SK-N-SH (cell line): Measurements from ENCODE around the gene FBXW11. TPM values are rescaled to one million over a fixed set of nuclear protein-coding genes. Genes with fewer than 3 reads are reported as not detected.
A peak's percentile ranks its signal among the peaks of the same experiment; 100 is the strongest.

Experiments
- CTCF ChIA-PET: fragments of 300-600, 350-600 bp; formaldehyde crosslinking; extraction: SDS; loops from one replicate; lab custom pipeline; 2021; lab: Yijun Ruan, JAX
- POLR2A ChIA-PET: fragments of 350-600 bp; sonication (Branson Sonifier 250); formaldehyde crosslinking; extraction: SDS; loops from one replicate; lab custom pipeline; 2020; ENCODE audit warnings: antibody characterized with exemption, inconsistent platforms; lab: Yijun Ruan, JAX
- DNase-seq: peaks from one replicate; pipeline ENCODE4 v3.0.0; 2012
- H2AFZ ChIP-seq: fragments of 200-600 bp; sonication (generic); 2 replicates; pipeline ENCODE4 v1.8.1; 2016; ENCODE audit warnings: antibody characterized with exemption, mild to moderate bottlenecking, low read depth
- H3F3A ChIP-seq: fragments of 200-600 bp; sonication (generic); replicated peaks from 2 replicates; pipeline ENCODE3; 2016; ENCODE audit warnings: antibody characterized with exemption, mild to moderate bottlenecking; ENCODE audit not compliant: insufficient read depth
- H3K27ac ChIP-seq, 2 experiments: fragments of 200-500 bp in 1 of 2; fragments of 200-600 bp in 1 of 2; sonication (Bioruptor generic) in 1 of 2; sonication (generic), shearing (Covaris generic) in 1 of 2; 2 replicates each; pipeline versions ENCODE4 v1.5.1 to v1.6.1; 2014 to 2016; ENCODE audit warnings: low read depth in 2 of 2, inconsistent platforms in 1 of 2, low read length in 1 of 2, mild to moderate bottlenecking in 1 of 2, mixed read lengths in 1 of 2
- H3K27me3 ChIP-seq: fragments of 200-600 bp; sonication (generic), shearing (Covaris generic); 2 replicates; pipeline ENCODE4 v1.6.1; 2016; ENCODE audit warnings: mixed run types; ENCODE audit not compliant: insufficient read depth
- H3K36me3 ChIP-seq, 2 experiments: fragments of 200-500 bp in 1 of 2; fragments of 200-600 bp in 1 of 2; sonication (Bioruptor generic) in 1 of 2; sonication (generic) in 1 of 2; replicated peaks in 1 of 2; 2 replicates each; pipeline versions ENCODE3 to v1.5.1; 2014 to 2016; ENCODE audit warnings: low read length in 1 of 2, mild to moderate bottlenecking in 1 of 2; ENCODE audit not compliant: insufficient read depth in 2 of 2, control insufficient read depth in 1 of 2
- H3K4me1 ChIP-seq, 2 experiments: fragments of 200-500 bp in 1 of 2; fragments of 200-600 bp in 1 of 2; sonication (Bioruptor generic) in 1 of 2; sonication (generic), shearing (Covaris generic) in 1 of 2; 2 replicates each; pipeline versions ENCODE4 v1.5.1 to v1.6.1; 2014 to 2016; ENCODE audit warnings: low read depth in 1 of 2, low read length in 1 of 2, mixed run types in 1 of 2; ENCODE audit not compliant: insufficient read depth in 2 of 2, control insufficient read depth in 1 of 2
- H3K4me2 ChIP-seq: fragments of 200-600 bp; sonication (generic), shearing (Covaris generic); 2 replicates; pipeline ENCODE4 v1.6.1; 2017; ENCODE audit warnings: mixed run types
- H3K4me3 ChIP-seq, 2 experiments: fragments of 200-500 bp in 1 of 2; fragments of 200-600 bp in 1 of 2; sonication (Bioruptor generic) in 1 of 2; sonication (generic), shearing (Covaris generic) in 1 of 2; 2 replicates each; pipeline versions ENCODE4 v1.5.1 to v1.8.1; 2014 to 2016; ENCODE audit warnings: low read depth in 2 of 2, inconsistent platforms in 1 of 2, low read length in 1 of 2, mild to moderate bottlenecking in 1 of 2, mixed read lengths in 1 of 2, moderate library complexity in 1 of 2
- H3K79me2 ChIP-seq: fragments of 200-600 bp; sonication (generic); 2 replicates; pipeline ENCODE4 v1.8.1; 2017; ENCODE audit warnings: mild to moderate bottlenecking; ENCODE audit not compliant: insufficient read depth
- H3K9ac ChIP-seq: fragments of 200-600 bp; sonication (generic); 2 replicates; pipeline ENCODE4 v1.6.1; 2017; ENCODE audit warnings: mixed run types
- H3K9me2 ChIP-seq: fragments of 200-600 bp; sonication (generic); 2 replicates; pipeline ENCODE4 v1.6.1; 2017; ENCODE audit warnings: mixed run types
- H3K9me3 ChIP-seq: fragments of 200-600 bp; sonication (generic); 2 replicates; pipeline ENCODE4 v1.6.1; 2017; ENCODE audit warnings: mixed run types, mild to moderate bottlenecking, moderate library complexity
- H4K20me1 ChIP-seq: fragments of 200-600 bp; sonication (generic); 2 replicates; pipeline ENCODE4 v1.6.1; 2017; ENCODE audit warnings: mild to moderate bottlenecking, mixed run types; ENCODE audit not compliant: insufficient read depth
- ELF1 ChIP-seq: IDR thresholded peaks from 2 replicates; pipeline ENCODE4 v1.4.0; 2012
- EP300 ChIP-seq, 2 experiments: IDR thresholded peaks; 2 replicates each; pipeline versions ENCODE4 v1.4.0 to v1.6.1; 2012; ENCODE audit warnings: borderline replicate concordance in 1 of 2, low read depth in 1 of 2, low read length in 1 of 2
- EZH2phosphoT487 ChIP-seq: fragments of 200-600 bp; sonication (generic); IDR thresholded peaks from 2 replicates; pipeline ENCODE4 v1.6.1; 2017; ENCODE audit warnings: low read depth, mixed run types, mild to moderate bottlenecking, antibody characterized with exemption, moderate library complexity, borderline replicate concordance
- FOXJ3 ChIP-seq: sonication (generic); formaldehyde crosslinking; IDR thresholded peaks from 2 replicates; pipeline ENCODE4 v1.5.1; 2020; ENCODE audit warnings: mild to moderate bottlenecking, missing genetic modification reagents
- GATA2 ChIP-seq: sonication (generic); formaldehyde crosslinking; IDR thresholded peaks from 2 replicates; pipeline ENCODE4 v1.5.0; 2020; ENCODE audit warnings: mild to moderate bottlenecking, missing genetic modification reagents
- MXI1 ChIP-seq: IDR thresholded peaks from 2 replicates; pipeline ENCODE4 v1.6.1; 2012; ENCODE audit warnings: mild to moderate bottlenecking, low read depth, low read length, improper control_type of control experiment
- NRF1 ChIP-seq: IDR thresholded peaks from 2 replicates; pipeline ENCODE4 v1.6.1; 2012; ENCODE audit warnings: low read depth, mild to moderate bottlenecking, low read length
- POLR2AphosphoS5 ChIP-seq: IDR thresholded peaks from 2 replicates; pipeline ENCODE4 v1.6.1; 2012; ENCODE audit warnings: low read depth, low read length
- RAD21 ChIP-seq: IDR thresholded peaks from 2 replicates; pipeline ENCODE4 v1.6.1; 2012; ENCODE audit warnings: mild to moderate bottlenecking, low read length
- RCOR1 ChIP-seq: fragments of 150-350 bp; IDR thresholded peaks from 2 replicates; pipeline ENCODE4 v1.6.1; 2017; ENCODE audit warnings: antibody characterized with exemption, low read length
- SIN3A ChIP-seq: IDR thresholded peaks from 2 replicates; pipeline ENCODE4 v1.6.1; 2012; ENCODE audit warnings: low read depth, mild to moderate bottlenecking, low read length, moderate library complexity, borderline replicate concordance
- SMC3 ChIP-seq: IDR thresholded peaks from 2 replicates; pipeline ENCODE4 v1.6.1; 2012; ENCODE audit warnings: low read depth, low read length, improper control_type of control experiment
- WGBS: methylation state at CpG from one replicate; pipeline ENCODE4 v1.1.6; 2017; ENCODE audit warnings: low lambda C conversion rate; 5-methylcytosine and 5-hydroxymethylcytosine counted together
- polyA plus RNA-seq, 3 experiments: library from polyadenylated mRNA; depleted of rRNA; stranded (reverse); fragments of >200 nt; gene quantifications; 2 replicates each; pipeline ENCODE4 v1.2.3, GENCODE V29; 2012
- TF ChIP-seq, protein P1 (sequence below): fragments of 150-350 bp; IDR thresholded peaks from 2 replicates; pipeline ENCODE4 v1.6.1; 2017; ENCODE audit warnings: antibody characterized with exemption, low read length, low read depth, borderline replicate concordance
- TF ChIP-seq, protein P2 (sequence below): fragments of 150-350 bp; IDR thresholded peaks from 2 replicates; pipeline ENCODE4 v1.6.1; 2016; ENCODE audit warnings: mild to moderate bottlenecking, low read depth, low read length
- TF ChIP-seq, protein P3 (sequence below): fragments of 200-600 bp; sonication (generic); IDR thresholded peaks from 2 replicates; pipeline ENCODE4 v1.6.1; 2017; ENCODE audit warnings: antibody characterized with exemption, mild to moderate bottlenecking, moderate library complexity

The FBXW11 gene
- polyA plus RNA-seq, 1 of the 3 experiments (the other 2 are of a cell fraction) = 37.5 TPM

DNA sequence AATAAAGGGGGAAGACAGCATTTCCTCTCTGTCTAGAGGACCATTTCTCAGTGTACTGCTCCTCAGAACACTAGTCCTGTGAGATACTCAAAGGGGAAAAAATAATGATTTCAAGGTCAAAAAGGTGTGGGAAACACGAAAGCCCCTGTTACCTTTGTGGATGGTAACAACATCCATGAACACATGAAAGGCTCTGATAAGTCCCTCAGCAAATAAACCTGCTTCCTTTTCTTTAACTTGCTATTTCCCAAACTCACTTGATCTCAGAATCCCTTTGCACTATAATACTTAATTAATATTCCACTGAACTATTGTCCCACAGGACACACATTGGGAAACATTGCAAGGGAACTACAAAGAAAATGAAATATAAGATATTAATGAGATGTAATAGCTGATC, 155.2 kb downstream of the FBXW11 start:
- Histone ChIP-seq H3K4me1 (peaks cover 0 to 8% of the 10 kb centered on the region in 2 experiments; a peak in 1 of 4 replicates), H3K9me3 (no peaks in the 10 kb centered on the region), H2AFZ (no peak overlapping the region), H3K4me3 (no peak overlapping the region), H3K27me3 (no peaks in the 10 kb centered on the region), H3K79me2 (no peaks in the 10 kb centered on the region), H3F3A (no peaks in the 10 kb centered on the region), H3K36me3 (no peaks in the 10 kb centered on the region), H3K4me2 (no peak overlapping the region), H3K9me2 (no peaks in the 10 kb centered on the region), H3K9ac (no peak overlapping the region), H4K20me1 (no peaks in the 10 kb centered on the region), H3K27ac (no peak overlapping the region)
- WGBS = 89% methylated on average over 1 of the region's 1 CpG
- DNase-seq = no peak
- ChIA-PET POLR2A (no interaction called here), CTCF (interaction anchor here (1.5 kb wide), 1 partner anchor 221 kb away, joined by 6 read pairs; no protein-coding TSS in a partner anchor)
- TF ChIP-seq, protein P1, sequence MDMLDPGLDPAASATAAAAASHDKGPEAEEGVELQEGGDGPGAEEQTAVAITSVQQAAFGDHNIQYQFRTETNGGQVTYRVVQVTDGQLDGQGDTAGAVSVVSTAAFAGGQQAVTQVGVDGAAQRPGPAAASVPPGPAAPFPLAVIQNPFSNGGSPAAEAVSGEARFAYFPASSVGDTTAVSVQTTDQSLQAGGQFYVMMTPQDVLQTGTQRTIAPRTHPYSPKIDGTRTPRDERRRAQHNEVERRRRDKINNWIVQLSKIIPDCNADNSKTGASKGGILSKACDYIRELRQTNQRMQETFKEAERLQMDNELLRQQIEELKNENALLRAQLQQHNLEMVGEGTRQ = no peak
- TF ChIP-seq MXI1 = no peak
- no peak for TF ChIP-seq SIN3A
- no peak for TF ChIP-seq RCOR1
- TF ChIP-seq ELF1 = no peak
- TF ChIP-seq GATA2 = no peak
- TF ChIP-seq, protein P2, sequence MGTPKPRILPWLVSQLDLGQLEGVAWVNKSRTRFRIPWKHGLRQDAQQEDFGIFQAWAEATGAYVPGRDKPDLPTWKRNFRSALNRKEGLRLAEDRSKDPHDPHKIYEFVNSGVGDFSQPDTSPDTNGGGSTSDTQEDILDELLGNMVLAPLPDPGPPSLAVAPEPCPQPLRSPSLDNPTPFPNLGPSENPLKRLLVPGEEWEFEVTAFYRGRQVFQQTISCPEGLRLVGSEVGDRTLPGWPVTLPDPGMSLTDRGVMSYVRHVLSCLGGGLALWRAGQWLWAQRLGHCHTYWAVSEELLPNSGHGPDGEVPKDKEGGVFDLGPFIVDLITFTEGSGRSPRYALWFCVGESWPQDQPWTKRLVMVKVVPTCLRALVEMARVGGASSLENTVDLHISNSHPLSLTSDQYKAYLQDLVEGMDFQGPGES = no peak
- no peak for TF ChIP-seq FOXJ3 (CRISPR knock-in tag)
- TF ChIP-seq EP300 (IDR thresholded peaks at IDR 0.05; ENCODE audit: borderline replicate concordance in 1 of 2, low read depth in 1 of 2, low read length in 1 of 2) = no peak
- no peak for TF ChIP-seq EZH2phosphoT487

- peak; percentile 53 for DNase-seq
- Histone ChIP-seq H3K9me3 (no peaks in the 10 kb centered on the region), H3K4me2 (no peak overlapping the region), H3K9ac (no peak overlapping the region), H3K9me2 (no peaks in the 10 kb centered on the region), H4K20me1 (no peaks in the 10 kb centered on the region), H3K4me1 (peaks cover 0 to 8% of the 10 kb centered on the region in 2 experiments; a peak in 1 of 4 replicates), H3K4me3 (no peak overlapping the region; a peak in 1 of 4 replicates), H2AFZ (no peak overlapping the region), H3K79me2 (no peaks in the 10 kb centered on the region), H3K36me3 (no peaks in the 10 kb centered on the region), H3K27ac (no peak overlapping the region), H3F3A (no peaks in the 10 kb centered on the region), H3K27me3 (no peaks in the 10 kb centered on the region)
- POLR2A ChIA-PET = no interaction called here
- TF ChIP-seq POLR2AphosphoS5 = no peak
- peak; percentile 61 for TF ChIP-seq RAD21
- TF ChIP-seq SMC3 = peak; percentile 41; the same call in 1 of the 2 replicates
- TF ChIP-seq, protein P3, sequence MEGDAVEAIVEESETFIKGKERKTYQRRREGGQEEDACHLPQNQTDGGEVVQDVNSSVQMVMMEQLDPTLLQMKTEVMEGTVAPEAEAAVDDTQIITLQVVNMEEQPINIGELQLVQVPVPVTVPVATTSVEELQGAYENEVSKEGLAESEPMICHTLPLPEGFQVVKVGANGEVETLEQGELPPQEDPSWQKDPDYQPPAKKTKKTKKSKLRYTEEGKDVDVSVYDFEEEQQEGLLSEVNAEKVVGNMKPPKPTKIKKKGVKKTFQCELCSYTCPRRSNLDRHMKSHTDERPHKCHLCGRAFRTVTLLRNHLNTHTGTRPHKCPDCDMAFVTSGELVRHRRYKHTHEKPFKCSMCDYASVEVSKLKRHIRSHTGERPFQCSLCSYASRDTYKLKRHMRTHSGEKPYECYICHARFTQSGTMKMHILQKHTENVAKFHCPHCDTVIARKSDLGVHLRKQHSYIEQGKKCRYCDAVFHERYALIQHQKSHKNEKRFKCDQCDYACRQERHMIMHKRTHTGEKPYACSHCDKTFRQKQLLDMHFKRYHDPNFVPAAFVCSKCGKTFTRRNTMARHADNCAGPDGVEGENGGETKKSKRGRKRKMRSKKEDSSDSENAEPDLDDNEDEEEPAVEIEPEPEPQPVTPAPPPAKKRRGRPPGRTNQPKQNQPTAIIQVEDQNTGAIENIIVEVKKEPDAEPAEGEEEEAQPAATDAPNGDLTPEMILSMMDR = peak; percentile 33; the same call in 1 of the 2 replicates
- TF ChIP-seq NRF1 = no peak
- 96% methylated on average over 6 of the region's 9 CpGs for WGBS
- CTCF ChIA-PET = interaction anchor here (1.1 to 2.5 kb wide), 6 partner anchors 8 to 432 kb away, joined by 3 to 14 read pairs (median 5); partner anchors contain the start of gene FGF18
These were observed 156.0 kb downstream of the FBXW11 start for GRCh38 chr5:171850324-171850947.
